Superior temporal gyrus (tissue), 1 donor: ENCODE data around the gene PRDM16.

Experiments
- DNase-seq: peaks from one replicate; pipeline ENCODE4 v3.0.0-alpha.2; 2016; ENCODE audit errors: extremely low spot score

The PRDM16 gene

DNA sequence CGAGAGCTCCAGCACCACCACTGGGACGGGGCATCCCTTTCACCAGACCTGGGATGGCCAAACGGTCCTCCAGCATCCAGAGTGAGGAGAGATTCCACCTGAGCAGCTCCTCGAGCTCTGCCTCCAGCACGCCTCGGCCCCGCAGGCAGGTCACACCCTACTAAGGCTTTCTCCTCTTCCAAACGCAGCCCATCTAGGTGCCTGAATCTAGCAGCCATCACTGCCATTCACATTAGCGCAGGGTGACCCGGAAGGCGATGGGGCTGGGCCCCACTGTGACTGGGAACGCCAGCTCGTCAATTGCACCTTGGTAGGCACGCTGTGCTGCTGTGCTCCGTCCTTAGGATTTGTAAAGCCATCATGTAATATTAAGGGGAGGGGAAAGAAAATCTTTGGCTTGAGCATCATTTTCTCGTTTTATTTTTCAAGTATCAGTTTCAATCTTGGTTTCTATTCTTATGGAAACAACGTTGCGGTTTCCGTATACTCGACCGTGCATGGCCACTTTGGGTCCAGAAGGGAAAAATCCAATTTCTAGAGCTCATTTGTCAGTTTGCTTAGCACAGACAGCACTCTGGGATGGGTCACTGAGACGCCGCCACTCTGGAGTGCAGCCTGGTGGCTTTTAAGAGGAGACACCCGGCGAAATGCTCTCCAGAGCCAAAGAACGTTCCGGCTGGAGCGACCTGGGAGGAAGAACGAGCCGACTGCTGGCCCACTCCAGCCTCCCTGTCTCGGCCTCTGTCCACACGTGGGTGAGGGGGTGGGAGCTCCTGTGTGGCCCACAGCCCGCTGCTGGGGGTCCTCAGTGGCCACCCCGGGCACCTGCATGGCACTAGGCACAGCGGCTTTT lies 173.6 kb downstream of the PRDM16 start:
- no peak for DNase-seq

DNA sequence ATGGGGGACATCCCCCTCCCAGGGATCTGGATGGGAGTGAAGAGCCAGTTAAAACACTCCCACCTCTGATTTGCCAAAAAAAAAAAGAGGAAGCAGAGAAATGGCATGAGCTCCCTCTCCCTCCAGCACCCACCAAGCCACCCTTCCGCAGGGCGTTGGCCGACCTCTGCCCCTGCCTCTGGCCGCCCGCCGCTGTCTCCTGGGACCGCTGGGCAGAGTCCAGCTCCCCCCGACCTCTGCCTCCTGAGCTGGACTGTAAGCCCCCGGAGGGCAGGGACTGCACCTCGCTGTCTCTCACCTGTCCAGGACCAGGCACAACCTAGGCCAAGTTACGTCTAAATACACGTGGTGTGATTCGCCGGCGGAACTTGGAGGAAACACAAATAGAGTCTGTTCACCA lies 174.3 kb downstream of the PRDM16 start:
- DNase-seq = no peak

DNA sequence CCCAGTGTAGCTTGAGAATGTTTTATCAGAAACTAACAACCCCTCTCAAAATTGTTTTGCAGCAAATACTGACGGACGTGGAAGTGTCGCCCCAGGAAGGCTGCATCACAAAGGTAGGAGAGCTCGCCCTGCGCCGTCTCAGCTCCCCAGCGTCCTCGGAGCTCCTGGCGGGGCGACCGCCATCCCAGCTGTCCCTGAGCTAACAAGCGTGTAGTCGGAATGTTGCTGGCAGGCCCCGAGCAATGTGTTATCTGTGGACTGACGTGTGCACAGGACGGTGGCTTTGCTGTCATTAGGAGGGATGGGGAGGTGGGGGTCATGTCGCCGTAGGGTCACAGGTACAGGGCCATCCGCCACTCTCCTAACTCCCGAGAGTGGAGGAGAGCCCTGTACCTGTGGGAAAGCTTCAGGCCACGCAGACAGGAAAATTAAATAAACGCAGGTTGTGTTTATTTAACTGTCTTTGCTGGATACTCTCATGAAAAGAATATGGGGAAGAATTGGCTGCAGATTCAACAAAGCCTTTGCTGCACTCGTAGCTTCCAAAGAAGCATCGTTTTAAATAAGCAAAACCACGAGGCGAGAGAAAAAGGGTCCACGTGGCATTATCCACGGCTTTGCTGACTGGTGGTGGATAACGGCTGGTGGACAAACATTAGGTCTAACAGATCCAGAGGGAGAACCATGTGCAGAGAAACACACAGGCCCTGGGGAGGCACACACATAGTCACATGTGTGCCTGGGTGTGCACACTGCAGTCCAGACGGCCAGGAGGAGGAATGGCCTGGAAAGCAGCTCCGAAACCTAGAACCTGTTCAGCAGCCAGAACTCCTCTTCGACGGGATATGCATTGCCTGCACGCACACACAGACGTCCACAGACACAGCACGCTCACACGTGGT lies 175.3 kb downstream of the PRDM16 start:
- DNase-seq = no peak

DNA sequence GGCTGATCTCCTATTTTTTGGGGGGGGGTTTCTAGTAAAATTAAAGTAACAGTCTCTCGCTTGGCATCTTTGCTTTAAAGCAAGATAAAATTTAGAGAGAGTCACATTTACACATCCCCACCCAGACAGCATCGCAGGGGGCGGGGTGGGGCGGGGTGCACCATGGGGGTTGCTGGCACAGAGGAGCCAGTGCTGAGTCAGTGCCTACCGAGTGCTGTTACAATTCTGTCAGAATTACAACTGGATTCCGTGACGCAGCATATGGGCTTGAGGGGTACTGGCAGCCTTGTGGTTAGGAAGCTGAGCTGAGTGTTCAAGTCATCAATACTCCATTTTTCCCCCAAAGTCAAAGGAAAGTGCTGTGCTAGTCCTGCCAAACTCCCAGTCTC lies 175.9 kb downstream of the PRDM16 start:
- DNase-seq = no peak

DNA sequence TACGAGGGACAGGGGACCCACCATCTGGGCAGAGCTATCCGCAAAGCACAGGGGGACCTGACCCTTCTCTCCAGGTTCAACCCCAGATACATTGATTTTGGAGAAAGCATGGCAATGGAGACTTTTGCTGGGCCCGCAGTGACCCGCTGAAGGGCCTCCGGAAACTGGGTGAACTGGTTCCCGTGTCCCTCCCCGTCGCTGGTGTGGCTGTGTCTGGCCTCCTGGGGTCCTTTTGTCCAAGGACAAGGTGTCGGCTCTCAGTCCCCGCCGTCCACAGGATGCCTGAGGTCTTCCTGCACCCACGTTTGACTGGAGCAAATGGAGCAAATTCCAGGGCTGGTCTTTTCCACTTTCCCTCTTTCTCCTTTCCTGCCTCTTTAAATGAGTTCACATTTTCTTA lies 176.3 kb downstream of the PRDM16 start:
- DNase-seq = no peak

DNA sequence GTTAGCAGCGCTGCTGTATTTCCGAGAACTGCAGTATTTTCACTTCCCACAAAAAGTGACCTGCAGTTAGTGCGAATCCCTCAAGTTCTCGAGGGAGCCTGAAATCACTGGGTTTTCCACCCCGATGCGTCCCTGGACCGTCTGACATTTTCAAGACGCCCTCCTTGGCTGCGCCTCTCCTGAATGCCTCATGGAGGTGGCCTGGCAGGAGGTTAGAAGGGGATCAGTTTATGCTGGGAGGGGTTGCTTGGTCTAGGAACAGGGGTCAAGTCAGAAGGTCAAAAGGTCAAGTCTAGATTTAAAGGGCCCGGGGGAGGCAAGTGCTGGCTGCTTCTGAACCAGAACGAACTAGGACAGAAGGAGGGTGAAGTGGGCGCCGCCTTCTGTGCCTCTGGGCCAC lies 176.8 kb downstream of the PRDM16 start:
- DNase-seq = no peak

DNA sequence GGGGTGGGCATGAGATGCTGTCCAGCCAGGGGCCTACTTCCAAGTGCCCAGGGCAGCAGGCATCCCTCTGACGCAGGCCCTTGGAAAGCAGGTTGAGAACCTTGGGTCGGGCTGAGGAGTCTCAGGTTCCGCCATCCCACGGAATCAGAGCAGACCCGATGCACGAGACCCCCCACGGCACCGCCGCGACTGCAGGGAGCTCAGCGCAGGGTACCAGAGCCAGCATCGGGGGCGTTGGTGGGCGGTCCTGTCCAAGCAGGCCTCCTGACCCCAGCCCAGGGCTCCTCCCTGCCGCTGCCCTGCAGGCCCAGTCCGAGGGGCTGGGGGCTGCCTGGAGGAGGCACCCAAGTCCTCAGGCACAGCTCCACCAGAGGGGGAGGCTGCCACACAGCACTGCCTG lies 177.2 kb downstream of the PRDM16 start:
- no peak for DNase-seq

DNA sequence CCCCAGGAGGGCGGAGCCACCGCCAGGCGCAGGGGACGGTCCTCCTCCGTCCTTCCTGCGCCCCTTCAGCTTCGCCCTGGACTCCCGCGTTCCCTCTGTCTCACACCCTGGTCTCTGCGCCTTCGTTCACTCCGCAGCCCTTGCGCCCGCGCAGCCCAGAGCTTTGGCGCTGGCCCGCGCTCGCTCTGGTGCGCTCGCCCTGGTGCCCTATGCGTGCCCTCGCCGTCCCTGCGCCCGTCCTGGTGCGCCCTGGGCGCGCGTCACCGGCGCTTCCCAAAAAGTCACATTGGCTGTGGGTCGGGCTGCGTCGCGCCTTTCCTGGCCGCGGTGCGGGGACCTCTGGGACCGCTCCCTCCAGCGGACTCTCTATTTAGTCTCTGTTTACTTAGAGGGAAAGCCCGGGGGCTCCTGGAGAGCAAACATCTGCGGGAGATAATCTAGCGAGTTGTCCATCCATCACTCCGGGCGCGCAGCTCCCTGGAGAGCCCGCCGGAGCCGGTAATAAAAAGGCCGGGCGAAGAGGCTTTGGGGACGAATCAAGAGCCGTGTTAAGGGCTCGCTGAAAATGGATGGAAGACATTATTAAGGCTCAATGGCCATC lies 178.6 kb downstream of the PRDM16 start:
- no peak for DNase-seq

DNA sequence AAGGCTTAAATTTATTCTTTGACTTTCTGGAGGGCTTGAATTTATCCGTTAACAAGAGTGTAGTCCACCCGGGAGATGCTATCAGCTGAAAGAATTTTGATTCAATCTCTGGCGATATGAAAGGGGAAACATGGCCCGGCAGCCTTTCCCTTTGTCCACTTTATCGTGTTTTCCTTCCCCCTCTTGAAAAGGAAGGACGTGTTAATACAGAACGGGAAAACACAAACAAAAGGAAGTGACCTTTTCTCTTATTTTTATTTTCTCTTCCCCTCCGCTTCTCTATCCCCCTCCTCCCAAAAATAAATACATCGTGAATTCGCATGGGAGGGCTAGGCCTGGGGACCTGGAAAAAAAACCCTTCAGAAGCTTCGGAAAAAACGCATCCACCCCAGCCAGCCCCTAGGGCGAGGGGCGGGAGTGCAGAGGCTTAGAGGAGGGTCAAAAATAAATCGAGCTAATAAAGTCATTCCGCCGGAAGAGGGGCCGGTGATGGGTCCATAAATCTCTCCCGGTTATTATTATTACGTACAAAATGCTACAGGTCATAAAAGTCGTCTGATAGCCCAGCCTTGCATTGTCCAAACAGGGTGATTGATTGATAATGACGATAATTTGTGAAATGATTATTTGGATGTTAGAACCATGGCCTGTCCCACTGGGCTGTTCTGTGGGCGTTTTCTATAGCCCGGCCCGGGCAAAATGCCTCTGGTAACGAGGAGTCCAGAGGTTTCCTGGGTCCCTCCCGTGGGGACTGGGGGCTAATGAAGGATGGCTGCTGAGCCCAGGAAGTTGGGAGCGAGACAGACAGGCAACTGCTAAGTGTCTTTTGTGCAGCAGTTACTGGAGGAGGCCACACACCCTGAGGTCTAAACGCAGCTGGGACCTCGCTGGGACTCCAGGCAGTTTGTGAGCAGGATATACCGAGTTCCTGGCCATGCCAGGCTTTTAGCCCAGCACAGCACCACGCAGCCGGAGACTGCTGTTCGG lies 179.4 kb downstream of the PRDM16 start:
- no peak for DNase-seq

DNA sequence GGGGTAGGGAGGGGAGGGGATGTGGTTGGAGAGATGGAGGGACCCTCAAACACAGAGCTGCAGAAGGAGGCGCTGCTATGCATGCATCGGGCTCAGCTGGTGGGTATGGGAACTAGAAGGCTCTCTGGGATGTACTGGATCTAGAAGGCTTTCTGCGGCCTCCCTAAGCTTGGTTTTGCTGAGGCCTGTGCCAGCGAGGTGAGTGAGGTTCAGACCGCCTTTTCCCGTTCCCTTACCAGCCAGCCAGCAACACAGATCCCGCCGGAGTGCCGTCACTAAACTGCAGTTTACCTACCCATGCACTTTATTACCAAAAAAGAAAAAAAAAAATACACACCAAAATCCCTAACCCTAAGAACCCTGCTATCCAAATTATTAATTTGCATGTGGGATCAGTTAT lies 180.2 kb downstream of the PRDM16 start:
- DNase-seq = no peak

DNA sequence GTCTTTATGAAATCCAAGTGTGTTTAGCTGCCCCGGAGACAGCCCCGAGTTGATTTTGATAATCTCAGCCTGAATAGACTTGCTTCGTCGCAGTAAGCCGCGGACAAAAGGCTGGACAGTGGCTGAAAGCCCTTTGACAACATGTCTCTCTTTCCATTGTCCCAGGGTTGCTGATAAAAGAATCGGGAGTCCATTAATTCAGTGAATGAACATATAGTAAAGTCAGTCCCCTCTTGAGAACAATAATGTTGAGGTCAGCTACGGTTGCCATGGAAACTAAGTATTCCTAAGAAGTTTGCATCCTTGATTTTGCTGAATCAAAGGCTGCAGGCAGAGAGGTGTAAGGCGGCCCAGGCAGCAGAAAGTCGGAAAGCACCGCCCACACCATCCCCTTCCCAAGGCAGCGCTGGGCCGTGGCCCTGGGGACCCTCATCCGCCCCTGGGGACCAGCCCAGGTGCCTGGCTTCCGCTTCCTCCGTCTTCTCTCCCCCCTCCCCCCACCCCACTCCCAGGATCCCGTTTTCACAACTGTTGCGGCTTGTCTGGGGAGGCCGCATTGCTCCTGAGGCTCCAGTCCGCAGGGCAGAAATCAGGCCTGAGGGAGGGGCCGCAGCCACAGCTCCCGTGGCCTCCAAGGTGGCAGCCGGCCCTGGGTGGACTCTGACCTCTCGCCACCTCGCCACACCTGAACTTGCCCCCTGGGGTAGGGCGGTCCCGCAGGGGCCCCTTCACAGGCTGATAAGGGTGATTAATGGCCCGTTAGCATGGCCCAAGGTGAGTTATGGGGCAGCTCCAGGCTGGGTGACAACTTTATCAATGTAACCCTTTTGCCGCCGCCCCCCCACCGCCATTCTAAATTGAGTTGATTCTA lies 180.9 kb downstream of the PRDM16 start:
- no peak for DNase-seq

DNA sequence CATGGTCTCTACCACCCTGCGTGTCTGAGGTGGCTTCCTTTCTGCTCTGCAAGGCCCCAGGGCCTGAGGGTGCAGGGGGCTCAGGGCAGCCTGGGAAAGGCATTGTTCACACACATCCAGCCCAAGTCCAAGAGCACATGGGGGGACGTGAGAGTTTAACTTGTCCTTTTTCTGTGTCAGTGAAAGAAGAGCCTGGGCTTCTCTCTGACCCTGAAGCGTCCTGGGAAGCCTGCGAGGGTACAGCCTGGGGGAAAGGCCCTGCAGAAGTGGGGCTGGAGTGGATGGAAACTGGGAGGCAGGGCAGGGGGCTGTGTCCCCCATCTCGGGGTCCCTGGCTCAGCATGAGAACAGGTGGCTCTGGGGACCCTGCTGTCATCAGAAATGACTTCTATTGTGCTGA lies 181.6 kb downstream of the PRDM16 start:
- no peak for DNase-seq

DNA sequence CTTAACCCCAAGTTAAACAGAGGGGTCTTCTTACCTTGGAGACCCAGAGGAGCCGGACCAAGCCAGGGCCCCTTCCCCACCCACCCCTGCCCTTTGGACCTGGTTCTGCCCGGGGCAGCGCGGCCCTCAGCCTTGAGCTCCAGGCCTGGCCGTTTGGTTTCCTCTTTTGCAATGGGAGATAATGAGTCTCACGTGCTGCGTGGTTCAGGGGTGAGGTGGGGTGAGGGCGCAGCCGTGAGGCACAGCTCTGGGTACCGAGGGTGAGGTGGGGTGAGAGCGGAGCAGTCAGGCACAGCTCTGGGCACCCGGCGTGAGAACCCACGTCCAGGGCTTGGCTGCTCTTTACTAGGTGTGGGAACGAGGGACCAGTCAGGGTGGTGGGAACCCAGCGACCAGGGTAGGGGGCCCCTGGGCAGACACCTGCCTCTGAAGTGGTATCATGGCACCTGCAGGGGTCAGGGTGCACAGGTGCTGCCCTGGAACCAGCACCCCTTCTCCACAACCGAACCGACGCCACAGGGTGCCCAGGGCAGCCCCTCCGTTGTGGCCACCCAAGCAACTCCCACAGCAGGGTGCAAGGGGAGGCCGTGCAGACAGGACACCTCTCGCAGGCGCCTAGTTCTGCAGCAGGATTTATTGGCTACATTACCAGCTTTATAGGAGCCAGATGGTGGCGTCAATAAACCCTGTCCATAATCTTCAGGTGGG lies 182.2 kb downstream of the PRDM16 start:
- no peak for DNase-seq

DNA sequence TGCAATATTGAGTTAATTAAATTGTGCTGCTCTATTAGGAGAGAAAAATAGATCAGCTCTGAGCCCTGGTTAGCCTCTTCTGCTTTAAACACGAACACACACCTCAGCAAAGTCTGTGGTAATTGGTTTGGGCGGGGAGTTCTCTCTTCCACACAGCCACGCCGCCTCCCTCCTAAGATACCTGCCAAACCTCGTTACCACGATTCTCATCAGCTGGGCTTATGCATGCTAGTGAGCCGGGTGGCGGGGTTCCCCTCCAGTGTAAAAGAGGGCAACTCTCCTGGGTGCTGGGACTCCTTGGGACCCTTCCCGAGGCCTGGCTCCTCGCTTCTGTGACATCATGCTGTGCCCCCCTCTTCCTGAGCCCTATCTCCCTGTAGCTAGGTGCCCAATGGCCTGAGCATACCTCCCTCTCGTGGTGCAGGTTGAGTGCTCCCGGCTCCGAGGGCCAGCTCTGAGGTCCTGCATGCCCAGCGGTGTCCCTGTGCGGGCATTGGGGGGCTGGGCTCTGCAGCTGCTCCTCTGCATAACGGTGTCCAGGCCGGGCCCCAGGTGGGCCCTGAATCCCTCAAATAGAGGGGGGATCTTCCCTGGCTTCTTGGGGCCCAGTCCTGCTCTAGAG lies 182.9 kb downstream of the PRDM16 start:
- DNase-seq = no peak

DNA sequence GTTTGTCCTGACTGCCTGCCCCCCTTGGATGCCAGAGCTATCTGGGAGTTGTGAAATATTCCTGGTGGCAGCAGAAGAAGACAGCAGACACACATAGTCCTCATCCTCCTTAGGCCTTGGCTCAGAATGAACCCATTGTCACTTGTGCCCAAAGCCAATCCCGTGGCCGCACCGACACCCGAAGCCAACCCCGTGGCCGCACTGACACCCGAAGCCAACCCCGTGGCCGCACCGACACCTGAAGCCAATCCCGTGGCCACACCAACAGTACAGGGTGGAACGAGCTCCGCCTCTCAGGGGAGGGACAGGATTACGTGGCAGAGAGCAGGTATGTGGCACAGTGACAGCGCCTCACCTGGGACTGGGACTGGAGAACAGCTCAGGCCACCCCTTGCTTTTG lies 186.7 kb downstream of the PRDM16 start:
- no peak for DNase-seq

DNA sequence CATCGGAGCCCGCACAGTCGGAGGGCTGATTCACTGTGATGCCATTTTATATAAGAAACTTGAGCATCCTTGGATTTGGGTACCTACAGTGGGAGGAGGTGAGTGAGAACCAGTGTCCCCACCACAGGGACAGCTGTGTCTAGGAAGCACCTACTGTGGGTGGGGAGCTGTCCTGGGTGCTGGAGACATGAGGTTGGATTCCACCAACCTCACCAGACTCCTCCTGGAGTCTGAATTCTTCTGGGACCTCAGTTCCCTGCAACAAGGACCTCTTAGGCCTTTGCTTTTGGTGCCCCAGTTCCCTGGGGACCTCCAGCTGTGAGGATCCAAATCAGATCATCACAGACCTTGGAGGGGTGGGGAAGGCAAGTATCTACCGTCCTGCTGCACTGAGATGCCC lies 188.8 kb downstream of the PRDM16 start:
- DNase-seq = no peak

DNA sequence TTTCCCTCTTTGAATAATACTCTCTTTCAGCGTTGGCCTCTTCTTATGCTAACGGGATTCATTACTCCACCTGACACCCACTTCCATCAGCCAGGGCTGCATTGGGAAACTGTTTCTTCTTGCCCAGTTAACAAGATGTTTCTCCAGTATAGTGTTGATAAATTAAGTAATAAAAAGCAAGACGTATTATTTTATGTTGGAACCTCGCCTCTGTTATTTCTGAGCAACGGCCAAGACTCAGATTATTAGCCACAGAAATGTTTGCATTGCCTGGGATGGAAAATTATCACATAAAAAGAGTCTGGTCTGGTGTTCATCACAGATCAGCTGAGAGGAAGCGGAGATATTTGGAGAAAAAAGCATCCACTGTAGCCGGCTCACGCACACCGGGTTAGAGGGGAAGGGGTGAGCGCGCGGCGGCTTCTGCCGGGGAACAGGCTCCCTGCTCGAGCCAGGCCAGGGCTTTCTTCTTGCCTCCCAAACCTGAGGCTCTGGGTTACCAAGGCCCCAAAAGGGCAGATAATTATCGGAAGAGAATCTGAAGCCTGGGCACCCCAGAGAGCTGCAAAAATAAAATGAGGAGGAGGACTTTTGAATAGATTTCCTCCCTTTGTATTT lies 189.5 kb downstream of the PRDM16 start:
- no peak for DNase-seq

DNA sequence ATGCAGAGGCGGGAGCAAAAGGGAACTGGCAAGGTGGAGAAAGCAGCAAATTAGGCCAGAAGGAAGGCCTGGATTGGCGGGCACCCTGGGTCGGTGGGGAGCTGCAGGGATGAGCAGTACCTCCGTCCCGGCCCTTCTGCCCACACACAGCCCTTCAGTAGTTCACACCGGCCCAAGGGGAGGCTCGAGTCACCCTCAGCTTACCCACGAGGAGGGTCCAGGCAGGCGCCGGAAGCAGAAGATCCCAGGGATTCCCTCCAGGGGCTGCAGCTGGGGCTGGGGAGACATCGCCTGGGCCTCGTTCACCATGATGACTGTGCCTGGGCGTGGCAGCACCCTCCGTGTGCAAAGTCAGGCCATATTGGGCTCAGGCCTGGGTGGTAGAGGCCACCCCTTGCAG lies 190.0 kb downstream of the PRDM16 start:
- DNase-seq = no peak
